ENCODE data around the gene SLMAP.

The SLMAP gene

DNA sequence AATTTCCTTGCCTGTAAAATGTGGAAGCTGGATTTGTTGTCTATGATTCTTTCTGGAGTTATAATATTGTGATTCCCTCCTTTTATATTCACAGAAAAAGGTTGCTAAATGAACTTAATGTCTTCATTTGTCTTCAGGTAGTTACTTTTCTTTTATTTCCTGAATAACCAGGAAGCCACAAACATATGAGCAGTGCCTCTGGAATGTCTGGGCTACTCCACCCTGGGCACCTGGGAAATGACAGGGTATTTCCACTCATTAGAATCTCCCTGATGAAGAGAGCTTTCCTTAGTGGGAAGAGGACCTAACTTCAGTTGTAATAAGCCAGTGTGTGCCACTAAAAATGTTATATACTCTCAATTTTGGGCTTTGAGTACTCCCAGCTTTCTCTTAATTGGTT is 3.8 kb upstream of the SLMAP start:
- no peak for DNase-seq

GRCh38 chr3:57753016-57753415 is 3.1 kb upstream of the SLMAP start:
- DNase-seq = no peak

GRCh38 chr3:57755368-57755675 is 787 bp upstream of the SLMAP start:
- DNase-seq = no peak

DNA sequence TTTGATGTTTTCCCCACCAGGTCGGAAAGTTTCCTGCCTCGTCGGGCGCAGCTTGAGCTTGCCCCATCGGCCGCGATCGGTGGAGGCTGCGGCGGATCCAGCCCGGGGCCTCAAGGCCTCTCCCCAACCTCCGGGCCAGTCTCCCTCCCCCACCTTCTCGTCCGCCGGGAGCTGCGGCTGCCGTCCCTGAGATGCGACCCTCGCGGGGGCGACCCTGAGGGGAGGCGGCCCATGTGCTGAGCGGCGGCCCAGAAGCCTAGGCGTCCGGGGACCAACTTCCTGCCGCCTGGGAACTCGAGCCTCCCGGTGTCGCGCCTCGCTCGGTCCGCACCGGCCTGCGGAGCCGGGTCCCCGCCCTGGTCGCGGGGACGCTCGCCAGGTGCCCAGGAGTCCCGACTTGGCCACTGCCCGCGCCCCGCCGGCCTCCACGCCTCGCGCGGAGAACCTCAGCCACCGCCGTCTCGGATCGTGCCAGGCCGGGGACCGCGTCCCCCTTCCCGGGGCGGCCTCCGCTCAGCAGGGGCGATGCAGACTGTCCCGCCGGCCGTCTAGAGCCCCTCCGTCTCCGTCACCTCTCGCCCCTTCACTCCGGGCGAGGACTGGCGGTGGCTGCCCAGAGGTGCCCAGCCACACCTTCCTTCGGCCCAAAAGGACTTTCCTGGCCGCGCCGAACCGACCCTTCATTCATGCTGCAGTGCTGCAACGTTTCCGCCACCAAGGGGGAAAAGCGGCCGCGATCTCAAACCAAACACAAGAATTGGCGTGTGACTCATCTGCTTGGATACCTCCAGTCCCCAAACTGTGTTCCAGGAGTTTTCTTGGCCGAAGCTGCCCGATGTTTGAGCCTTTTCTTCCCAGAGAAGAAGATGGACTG is 656 bp downstream of the SLMAP start:
- DNase-seq = peak; percentile 12 to 17

DNA sequence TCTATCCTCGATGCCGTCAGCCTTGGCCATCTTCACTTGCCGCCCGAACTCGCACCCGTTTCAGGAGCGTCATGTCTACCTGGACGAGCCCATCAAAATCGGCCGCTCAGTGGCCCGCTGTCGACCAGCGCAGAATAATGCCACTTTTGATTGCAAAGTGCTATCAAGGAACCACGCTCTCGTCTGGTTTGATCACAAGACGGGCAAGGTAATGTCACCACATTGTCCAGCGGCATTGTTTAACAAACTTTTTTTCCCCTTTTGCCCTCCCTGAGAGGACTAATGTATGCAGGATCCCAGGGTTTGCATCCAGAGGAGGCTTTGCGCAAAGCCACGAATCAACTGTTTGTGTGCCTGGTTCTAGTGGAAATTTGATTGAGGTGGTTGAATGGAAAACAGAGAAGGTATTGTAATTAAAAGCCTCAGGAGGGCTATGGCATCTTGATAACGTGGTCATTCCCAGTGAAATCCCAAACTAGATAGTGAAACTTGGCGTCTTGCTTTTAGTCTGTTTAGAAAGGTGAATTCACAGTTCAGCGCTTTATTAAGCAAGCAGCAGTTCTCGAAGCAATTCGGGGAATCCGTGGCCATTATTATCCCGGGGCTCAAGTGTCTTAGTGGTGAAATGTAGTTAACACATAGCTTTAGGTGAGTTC is 1.7 kb downstream of the SLMAP start:
- no peak for DNase-seq

GRCh38 chr3:57758686-57759085 is 2.6 kb downstream of the SLMAP start:
- no peak for DNase-seq

- no peak for DNase-seq
These were observed 8.7 kb downstream of the SLMAP start for GRCh38 chr3:57764794-57765193.

- no peak for DNase-seq
These were observed 12.5 kb downstream of the SLMAP start for GRCh38 chr3:57768595-57768994.

GRCh38 chr3:57770009-57770827 is 14.1 kb downstream of the SLMAP start:
- DNase-seq = no peak

- DNase-seq = no peak
These were observed 16.1 kb downstream of the SLMAP start for GRCh38 chr3:57772251-57772650.

GRCh38 chr3:57777774-57778173 is 21.7 kb downstream of the SLMAP start:
- no peak for DNase-seq

DNA sequence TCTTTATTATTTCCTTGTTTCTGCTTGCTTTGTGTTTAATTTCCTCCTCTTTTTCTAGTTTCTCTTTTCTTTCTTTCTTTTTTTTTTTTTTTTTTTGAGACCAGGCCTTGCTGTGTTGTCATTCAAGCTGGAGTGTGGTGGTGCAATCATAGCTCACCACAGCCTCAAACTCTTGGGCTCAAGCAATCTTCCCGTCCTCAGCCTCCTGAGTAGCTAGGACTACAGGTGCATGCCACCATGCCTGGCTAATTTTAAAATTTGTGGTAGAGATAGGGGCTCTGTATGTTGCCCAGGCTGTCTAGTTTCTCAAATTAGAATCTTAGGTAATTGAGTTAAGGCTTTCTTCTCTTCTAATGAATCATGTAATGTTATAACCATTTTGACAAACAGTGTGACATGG is 22.4 kb downstream of the SLMAP start:
- no peak for DNase-seq

- no peak for DNase-seq
These were observed 23.6 kb downstream of the SLMAP start for GRCh38 chr3:57779666-57780065.

DNA sequence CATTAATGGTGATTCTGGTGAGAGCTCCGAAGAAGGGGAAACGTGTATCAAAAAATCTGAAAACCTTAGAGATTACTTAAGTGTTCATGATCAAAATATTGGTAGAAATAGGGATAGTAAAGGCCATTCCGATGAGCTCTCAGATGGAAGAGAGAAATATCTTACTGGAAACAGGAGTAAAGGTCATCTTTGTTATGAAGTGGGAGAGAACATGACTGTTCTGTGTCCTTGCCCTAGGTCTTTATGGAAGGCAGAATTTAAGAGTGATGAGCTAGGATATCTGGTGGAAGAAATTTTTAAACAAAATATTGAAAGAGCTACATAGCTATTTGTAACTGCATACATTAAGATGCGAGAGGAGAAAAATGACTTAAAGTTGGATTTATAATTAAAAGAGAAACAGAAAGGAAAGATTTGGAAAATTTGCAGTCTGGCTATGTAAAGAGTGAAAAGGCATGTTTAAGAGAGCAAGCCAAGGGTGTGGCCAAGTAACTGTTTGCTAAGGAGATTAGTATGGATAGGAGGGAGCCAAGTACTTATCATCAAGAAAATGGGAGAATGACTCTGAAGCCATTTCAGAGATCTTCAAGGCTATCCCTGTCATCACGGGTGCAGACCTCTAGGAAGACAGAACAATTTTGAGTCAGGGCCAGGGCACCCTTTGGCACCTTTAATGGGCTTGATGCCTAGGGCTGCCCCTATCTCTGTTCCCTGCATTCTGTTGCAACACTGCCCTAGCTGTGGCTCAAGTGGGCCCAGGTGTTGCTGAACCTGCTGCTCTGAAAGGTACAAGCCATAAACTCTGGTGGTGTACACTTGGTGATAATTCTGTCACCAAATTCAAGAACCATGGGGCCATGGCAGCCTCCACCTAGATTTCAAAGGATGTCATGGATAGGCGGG is 27.3 kb downstream of the SLMAP start:
- no peak for DNase-seq

GRCh38 chr3:57784089-57784735 is 28.1 kb downstream of the SLMAP start:
- no peak for DNase-seq

DNA sequence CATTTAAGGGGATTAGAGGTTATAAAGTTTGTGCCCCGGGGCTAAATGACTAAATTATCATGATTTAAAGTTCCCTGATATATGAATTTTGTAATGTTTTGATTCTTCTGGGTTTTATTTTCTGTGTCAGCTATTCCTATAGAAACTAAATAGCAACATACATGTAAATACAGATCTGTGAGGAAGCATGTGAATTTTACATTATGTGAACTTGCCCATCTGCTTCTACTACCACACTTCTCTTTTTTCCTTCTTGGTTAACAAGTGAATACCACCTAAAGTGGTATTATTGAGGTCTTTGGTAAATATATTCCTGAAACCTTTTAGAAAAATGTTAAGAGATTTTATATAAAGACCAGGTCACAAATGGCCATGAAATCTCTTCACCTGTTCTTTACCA is 29.3 kb downstream of the SLMAP start:
- DNase-seq = no peak

DNA sequence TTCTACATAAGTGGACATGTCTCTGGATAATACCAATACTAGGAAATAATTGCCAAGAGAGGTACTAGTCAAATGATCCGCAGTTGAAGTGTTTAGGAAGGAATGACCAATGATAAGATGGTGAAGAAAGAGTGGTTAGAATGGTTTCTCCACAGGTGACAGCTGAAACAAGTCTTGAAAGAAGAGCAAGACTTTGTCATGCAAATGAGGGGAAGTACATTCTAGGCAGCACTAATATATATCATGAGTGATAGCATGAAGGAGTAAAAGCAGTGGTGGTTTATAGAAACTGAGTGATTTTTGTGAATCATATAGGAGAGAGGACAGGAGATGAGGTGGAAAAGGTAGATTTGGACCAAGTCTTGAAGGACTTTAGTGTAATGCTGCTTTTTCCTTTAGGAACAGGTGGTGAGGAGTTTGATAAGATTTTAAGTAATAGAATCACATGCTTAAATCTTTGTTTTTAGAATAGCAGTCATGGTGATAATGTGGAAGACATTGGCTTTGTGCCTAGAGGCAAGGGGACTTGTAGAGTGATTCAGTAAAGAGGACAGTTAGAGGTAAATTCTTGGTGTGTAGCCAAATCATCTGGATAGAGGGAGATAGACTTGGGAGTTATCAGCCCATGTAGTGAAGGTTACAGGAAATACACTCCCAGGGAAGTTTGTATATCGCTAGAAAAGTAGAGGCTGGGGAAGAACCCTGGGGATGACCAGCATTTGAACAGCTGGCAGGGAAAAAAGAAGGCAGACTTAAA is 31.9 kb downstream of the SLMAP start:
- no peak for DNase-seq

GRCh38 chr3:57788624-57789018 is 32.5 kb downstream of the SLMAP start:
- DNase-seq = no peak

- DNase-seq = no peak
These were observed 35.1 kb downstream of the SLMAP start for GRCh38 chr3:57791245-57791644.

GRCh38 chr3:57792198-57792597 is 36.1 kb downstream of the SLMAP start:
- DNase-seq = no peak

DNA sequence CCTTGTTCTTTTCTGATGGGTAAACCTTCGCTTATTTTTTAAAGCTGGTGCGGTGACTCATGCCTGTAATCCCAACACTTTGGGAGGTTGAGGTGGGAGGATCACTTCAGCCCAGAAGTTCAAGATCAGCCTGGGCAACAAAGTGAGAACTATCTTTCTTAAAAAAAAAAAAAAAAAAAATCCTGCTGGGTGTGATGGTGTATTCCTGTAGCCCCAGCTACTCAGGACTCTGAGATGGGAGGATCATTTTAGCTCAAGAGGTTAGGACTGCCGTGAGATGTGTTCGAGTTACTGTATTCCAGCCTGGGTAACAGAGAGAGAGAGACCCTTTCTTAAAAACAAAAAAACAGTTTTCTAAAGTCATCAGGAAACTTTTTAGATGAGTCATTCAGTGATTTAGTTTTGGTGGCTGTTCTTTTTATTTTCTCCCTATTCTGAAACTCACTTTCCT is 37.7 kb downstream of the SLMAP start:
- no peak for DNase-seq
